ENCODE data around the gene DPP7.

- no peak for TF ChIP-seq CTCF (IDR thresholded peaks at IDR 0.05)
- TF ChIP-seq POLR2A (IDR thresholded peaks at IDR 0.05), result no peak
Measured at GRCh38 chr9:137128862-137129455, 14.4 kb upstream of the DPP7 start.
